HG02571 (cell line): ENCODE results near the gene CLEC9A.

ENCODE experiments used
- ATAC-seq: cut with Tn5 transposase; IDR thresholded peaks from one replicate; pipeline ENCODE4 v1.9.1; 2021; ENCODE audit warnings: mild to moderate bottlenecking, moderate library complexity; ENCODE audit not compliant: unreplicated experiment

Gene CLEC9A

DNA sequence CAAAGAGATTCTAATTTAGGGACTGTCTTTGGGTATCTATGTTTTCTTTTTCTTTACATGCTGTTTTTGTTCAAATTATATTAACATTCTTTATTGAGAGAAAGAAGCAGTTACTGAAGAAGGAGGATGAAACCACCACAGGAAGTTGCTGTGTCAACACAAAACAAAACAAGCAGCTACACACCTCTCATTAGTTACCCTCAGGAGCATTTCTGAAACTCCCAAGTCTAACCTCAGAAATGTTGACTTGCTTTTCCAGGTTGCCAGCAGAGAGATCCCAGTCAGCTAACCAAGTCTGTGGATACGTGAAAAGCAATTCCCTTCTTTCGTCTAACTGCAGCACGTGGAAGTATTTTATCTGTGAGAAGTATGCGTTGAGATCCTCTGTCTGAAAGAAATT lies 34.8 kb downstream of the CLEC9A start:
- no peak for ATAC-seq

DNA sequence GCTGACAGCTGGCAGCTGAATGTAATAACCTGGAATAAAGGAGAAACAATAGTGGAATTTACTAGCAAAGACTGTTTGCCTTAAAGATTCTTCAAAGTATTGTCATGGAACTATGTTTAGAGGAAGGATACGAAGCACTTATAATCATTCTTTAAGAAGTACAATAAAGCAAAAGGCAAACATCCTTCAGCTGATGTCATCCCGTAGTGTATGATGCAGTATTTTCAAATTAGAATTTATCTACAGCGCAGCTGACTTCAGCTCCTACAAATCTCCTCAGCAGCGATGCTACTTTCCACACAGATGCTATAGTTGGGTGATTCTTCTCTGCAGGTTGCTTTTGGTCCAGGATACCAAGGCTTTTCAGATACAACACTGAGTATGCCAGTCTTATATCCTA lies 36.8 kb downstream of the CLEC9A start:
- no peak for ATAC-seq

DNA sequence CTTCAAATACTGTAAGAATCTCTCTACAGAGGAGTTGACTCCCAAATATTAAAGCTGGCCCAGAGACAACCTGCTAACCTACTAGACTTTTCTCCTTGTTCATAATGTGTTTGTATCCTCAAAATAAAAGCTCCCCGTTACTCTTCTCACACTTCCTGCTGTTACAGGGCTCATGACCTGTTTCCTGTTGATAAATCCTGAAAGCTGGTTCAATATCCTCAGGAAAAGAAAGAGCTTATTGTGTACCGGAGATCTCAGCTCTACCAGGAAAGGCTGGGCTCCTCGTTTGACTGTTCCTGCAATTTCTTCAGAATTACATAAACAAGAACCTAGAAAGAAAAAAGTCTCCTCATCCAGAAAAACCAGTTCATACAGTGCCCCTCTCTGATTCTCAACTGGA lies 37.5 kb downstream of the CLEC9A start:
- no peak for ATAC-seq

DNA sequence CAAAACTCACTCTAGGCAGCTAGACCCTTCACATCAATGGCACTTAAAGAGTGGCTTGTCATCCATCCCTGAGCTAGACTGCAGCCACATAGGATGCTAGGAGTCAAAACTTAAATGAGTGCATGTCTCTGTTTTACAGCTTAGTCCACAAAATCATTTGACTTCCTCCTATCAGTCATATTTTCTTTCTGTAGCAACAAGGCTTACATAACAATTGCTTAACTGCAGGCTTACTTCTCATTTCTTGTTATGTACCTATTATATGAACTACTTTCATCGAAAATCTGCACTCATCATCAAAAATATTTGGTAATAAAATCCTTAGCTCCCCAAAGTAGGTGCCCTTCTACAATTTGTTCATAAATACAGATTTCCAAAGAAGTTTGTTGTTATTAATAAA lies 38.2 kb downstream of the CLEC9A start:
- no peak for ATAC-seq

DNA sequence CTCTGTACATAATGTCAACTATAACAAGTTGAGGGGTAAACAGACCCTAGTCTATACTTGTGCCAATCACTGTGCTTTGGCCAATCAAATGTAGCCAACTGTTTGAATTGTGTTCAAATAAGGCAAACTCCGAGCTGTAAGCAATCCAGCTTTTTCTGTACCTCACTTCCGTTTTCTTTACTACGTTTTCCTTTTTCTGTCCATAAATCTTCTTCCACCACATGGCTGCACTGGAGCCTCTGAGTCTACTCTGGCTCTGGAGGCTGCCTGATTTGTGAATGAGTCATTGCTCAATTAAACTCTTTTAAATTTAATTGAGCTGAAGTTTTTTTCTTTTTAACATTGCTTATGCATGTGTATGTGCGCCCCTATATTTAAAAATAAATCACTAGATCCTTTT lies 38.6 kb downstream of the CLEC9A start:
- ATAC-seq = no peak

DNA sequence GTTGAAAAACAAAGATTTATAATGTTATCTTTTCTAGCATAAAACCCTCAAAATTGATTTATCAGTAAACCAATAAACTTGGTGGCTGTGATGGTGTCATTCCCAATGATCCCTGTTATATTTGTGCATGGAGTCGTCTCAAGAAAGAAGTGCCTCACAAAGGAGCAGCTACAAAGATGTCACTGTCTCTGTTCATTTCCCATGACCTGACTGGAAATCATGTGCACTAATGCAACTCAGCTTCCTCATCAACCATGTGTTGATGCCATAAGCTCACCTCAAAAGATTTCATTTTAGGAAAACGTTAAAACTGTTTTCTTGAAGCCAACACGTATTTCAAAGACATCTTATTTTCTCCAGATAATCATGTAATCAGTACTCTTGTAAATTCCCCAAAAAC lies 39.5 kb downstream of the CLEC9A start:
- ATAC-seq = no peak

DNA sequence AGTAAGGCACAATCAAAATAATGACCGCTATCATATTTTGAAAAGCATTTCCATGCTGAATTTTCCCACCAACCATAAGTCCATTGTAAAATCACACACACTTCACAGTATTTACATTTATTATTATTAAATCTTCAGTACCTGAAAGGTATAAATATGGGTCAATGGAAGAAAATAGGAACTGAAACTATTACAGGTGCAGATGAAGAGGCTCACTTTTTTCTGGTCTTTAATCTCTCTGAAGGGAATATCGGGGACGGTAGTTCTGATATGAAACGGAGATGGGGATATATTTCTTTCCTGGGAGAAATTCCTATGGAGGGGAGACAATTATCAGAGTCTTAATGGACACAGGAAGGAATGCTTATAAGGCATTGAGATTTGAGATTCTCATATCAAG lies 39.9 kb downstream of the CLEC9A start:
- no peak for ATAC-seq

DNA sequence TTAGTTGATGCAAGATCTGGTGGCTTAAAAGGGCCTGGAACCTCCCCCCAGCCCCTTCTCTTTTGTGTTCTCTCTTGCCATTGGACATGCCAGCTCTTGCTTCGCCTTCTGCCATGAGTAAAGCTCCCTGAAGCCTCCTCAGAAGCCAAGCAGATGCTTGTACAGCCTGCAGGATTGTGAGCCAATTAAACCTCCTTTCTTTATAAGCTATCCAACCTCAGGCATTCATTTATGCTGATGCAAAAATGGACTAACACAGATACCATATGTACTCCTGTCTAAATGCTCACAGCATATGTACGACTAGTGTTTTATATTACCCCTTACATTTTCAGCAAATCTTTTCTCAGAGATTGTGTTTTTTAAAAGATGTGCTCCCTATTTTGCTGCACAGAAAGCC lies 41.6 kb downstream of the CLEC9A start:
- ATAC-seq = no peak

DNA sequence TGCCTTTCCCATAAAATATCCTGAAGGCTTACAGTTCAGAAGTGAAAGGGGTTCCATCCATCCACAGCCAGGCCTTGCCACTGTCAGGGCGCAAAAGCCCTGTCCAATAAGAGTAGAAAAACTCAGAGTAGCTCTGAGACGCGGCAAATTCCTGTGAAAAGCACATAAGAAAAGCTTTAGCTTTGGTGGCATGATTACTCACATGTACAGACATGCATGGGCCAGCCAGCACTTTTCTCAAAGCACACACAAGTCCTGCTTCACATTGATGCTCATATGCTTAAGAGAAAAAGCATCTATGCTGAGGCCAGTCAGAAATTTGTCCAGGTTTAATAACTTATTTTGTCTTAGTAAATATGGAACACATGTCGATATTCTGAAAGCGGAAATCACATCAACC lies 42.8 kb downstream of the CLEC9A start:
- ATAC-seq = no peak

DNA sequence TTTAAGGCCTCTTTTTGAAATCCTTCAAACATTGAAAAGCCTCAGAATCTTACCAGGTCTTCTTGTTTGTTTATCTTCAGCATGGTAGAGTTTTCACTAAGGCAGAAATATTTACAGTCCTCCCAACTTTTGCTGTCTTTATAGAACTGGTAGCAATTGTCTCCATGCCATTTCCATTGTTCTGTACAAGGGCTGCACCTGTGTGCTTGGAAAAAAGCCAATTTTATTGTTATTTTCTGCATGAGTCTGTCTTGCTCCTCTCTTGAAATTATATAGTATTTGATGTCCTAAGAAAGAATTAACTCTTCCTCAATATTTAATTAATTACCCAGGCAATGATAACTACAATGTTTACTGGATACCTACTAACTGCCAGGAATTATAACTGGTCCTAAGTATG lies 45.0 kb downstream of the CLEC9A start:
- no peak for ATAC-seq

DNA sequence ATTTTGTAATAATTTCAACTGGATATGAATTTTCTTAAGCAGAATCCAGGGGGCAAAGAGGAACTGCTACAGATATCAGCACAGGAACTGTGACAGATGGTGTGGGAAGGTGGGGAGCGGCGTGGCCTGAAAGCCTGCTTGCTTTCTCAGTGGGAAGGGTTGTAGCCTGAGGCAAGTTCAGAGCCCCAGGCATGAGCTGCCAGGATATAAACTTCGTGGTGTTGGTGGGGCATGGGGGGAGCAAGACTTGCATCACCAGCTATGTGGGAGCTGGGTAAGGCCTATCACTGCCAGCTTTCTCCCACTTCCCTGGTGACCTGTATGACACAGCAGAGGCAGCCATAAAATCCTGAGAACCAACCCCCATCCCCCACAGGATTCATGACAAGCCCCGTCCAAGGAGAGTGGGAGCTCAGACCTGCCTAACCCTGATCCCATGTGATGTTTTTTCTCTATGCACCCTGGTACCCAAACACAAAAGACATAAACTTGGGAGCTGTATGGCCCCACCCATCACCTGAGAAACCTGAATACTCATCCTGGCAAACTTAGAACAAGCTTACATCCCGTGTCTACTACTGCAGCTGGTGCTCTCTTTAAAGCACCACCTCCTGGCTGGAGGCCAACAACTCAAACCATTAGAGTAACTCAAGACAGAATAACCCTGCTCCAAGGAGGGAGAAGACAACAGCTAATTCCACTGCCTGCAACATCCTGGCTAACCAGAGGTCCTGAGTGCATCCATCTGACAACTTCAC lies 51.8 kb downstream of the CLEC9A start:
- ATAC-seq = no peak

DNA sequence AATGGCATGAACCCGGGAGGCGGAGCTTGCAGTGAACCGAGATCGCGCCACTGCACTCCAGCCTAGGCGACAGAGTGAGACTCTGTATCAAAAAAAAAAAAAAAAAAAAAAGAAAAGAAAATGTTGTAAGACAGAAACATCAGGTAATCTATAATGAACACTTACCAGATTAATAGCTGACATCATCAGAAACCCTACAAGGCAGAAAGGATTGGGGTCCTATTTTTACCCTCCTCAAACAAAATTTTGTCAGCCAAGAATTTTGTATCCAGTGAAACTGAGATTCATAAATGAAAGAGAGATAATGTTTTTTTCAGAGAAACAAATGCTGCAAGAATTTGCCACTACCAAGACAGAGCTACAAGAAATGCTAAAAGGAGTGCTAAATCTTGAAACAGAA lies 54.3 kb downstream of the CLEC9A start:
- ATAC-seq = no peak

DNA sequence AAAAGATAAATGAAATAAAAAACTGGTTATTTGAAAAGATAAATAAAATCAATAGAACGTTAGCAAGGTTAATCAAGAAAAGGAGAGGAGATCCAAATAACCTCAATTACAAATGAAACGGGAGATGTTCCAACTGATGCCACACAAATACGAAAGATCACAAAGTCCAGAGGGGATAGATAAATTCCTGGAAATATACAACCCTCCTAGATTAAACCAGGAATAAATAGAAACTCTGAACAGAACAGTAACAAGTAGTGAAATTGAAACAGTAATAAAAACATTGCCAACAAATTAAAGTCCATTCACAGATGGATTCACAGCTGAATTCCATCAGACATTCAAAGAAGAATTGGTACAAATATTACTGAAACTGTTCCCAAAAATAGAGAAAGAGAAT lies 55.9 kb downstream of the CLEC9A start:
- no peak for ATAC-seq

DNA sequence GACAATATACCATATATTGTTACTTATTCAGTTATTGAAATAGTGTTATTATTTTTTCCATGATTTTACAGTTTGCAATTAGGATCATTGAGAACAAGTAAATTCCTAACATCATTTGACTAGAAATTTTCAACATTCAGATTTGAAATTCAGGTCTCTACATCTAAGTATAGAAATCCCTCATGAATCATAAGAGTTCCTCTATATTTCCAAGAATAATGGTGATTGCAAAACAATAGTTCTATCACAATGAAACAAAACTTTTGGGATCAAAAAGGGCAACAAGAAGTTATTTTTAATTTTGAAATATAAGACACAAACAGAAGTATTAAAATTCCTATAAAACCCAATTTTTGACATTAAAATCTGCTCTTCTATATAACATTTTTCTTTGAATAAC lies 57.5 kb downstream of the CLEC9A start:
- no peak for ATAC-seq

DNA sequence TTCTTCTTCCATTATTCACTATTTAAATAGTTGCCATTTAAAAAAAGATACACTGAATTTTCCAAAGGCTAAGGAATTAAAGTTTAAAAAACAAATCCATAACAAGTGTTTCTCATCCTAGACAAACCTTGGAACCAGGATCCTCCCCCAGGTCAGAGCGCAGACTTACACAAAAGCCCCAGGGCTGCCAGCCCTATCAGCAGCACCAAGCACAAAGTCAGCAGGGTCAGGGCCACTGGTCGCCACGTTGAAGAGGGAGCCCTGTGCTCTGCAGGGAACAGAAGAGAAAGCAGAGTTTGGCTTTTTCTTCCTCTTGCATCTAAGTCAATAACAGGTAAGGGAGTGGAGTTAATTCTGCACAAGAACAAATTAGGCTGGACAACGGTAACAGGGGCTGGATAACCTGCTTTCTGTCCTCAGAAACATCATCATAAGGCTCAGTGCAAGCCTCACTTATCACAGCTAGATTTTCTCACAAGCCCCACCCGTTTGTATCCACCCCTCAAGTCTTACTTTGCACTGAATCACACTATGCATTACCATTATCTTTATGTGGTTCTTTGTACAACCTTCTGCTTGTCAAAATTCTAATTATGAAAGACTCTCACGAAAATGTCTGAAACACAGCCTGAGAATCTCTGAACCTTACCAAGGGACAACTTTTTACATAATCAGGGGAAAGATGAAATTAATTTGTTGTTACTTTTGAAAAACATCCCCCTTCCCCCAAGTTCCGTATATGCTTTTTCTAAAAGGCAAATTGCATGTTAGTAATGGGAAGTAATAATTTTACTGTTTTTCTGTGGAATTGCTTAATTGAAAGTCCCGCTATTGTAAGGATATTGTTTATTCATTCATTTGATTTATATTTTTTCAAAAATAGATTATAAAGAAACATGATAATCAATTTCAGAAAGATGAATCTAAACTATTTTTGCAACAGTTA lies 58.7 kb downstream of the CLEC9A start:
- no peak for ATAC-seq

DNA sequence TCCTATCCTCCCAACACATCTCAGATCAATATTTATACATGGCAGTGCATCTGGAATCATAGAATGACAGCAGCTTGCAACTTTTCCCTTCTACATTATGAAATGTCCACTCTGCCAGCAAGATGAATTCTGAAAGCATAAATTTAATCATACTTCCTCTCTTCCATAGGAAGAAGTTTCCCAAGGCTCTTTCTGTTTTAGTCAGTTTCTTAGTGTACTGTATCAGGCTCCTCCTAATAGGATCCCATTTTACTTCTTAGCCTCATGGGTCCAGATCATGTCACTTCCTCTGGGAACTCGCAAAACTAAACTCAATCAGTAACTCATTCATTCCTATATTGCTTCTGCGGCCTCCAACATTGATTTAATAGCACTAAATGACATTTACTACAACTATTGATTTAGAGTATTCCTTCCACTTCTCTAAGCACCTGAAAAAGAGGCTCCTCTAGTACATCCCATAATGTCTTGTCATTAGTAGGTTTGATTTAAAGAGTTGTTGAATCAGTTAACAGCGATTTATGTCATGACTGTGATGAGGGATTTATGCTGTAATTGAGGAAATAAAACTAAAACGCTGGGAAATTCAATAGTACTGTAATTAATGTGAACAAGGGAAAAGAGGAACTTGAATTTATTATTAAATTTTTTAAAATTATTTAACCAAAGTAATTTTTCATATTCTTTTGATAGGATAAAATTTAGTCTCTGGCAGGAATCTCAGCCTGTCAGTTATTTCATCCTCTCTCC lies 64.3 kb downstream of the CLEC9A start:
- no peak for ATAC-seq

DNA sequence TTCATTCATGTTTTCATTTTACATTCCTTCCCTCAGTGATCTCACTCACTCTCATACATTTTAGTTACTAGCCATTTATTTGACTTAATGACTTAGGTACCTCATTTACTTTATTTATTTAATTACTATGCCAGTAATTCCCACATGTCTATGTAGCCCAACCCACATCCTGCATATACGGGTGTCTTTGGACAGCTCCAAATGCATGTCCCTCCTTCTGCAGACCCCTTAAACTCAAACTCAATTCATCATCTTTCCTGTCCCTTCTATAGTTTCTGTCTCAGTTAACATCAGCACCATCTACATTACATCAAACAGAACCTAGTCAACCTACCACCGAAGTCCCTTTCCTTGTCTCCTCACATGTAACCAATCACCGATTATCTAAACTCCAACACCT lies 65.5 kb downstream of the CLEC9A start:
- no peak for ATAC-seq

DNA sequence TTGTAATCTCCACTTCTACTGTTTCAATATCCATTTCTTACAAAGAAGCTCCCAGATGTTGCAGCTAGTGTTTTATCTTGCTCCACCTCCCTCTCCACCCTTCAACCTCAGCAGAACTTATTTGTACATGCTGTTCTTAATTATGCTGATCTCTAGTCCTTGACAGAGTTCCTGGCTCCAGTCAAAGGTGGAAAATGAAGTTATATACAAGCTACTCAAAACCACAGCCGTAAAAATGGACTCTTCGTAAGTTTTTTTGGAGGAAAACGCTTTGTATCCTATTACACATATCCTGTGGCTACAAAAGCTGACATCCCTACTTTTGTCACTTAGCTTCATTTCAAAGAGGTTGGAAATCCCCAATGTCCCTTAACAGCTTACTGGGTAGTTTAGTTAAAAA lies 67.0 kb downstream of the CLEC9A start:
- no peak for ATAC-seq

DNA sequence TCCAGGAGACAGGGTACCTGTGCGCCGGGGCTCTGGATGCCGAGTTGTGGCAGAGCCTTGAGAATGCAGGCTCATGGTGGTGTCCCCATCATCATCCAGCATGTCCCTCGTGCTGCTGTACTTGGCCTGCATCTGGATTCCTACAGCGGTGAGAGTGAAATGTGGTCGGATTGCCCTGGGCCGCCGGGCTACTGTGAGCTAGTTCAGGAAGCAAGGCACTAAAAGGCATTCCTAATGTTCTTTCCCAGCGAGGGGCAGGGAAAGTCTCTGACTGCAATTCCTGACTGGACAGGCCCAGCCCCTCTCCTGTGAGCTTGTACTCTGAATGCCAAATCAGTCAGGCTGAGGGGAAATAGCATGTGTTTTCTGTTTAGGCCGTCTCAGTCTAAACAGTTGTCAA lies 68.3 kb downstream of the CLEC9A start, which contains the start of gene CLEC1A:
CLEC1A (minus strand) TSS at position 195 of the 400 bp plus-strand sequence; CDS start at position 132, 63 bp downstream.
- ATAC-seq = no peak

DNA sequence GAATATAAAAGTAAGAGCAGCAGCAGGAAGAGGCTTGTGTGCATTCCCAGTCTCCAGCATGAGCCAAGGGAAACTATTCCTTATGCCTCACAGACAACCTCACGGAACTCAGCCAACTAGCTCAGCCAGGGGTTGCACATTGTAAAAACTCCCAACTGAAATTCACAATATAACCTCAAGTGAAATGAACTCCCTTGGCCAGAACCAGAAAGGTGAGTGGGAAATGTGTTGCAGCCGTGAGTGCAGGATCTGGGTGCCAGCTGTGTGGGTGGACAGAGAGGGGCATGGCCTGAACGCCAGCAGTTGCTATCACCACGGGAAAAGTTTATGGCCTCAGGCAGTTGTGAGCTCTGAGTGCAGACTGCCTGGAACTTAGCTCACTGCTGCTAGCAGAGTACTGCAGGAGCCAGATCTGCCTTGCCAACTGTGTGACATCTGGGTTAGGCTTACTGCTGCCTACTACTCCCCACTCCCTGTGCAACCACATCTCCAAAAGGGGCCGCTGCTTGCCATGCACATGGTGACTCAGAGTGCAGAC lies 70.6 kb downstream of the CLEC9A start:
- ATAC-seq = no peak

DNA sequence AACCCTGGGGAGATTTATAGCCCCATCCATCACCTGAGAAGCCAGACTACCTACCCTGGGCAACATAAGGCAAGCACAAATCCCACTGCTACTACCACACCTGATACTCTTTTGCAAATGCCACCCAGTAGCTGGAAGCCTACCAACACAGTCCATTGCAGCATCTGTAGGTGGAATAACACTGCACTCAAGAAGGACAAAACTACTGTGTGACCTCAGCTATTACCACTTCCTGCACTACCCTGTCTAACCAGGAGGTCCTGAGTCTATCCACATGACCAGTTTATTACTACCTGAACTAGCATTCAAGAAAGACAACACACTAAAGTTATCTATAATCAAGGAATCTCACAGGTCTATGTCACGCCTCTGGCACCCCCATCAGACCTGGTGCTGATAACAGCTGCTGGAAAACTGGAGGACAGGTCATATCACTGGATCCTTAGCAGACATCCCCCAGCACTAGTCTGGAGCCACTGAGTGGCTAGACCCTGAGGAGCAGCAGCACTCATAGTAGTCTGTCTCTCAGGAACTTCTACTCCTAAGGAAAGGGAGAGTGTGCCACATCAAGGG lies 71.3 kb downstream of the CLEC9A start:
- no peak for ATAC-seq
